WERI-Rb-1 (cell line): ENCODE measurements around the gene TFDP2.
A peak's percentile ranks its signal among the peaks of the same experiment; 100 is the strongest.
"Not testable (repeated sequence)": the region's sequence is repeated elsewhere in the genome, so short reads cannot be mapped to it uniquely, and the experiment has no call there.

Source experiments
- DNase-seq: peaks from one replicate; pipeline ENCODE4 v3.0.0-alpha.2; 2020
- H3K27ac ChIP-seq: fragments of 250-450 bp; sonication (Bioruptor Pico); 2 replicates; pipeline ENCODE4 v1.5.1; 2020; ENCODE audit warnings: mild to moderate bottlenecking, moderate library complexity
- H3K27me3 ChIP-seq: fragments of 250-450 bp; sonication (Bioruptor Pico); 2 replicates; pipeline ENCODE4 v1.5.1; 2021; ENCODE audit warnings: mild to moderate bottlenecking, low read depth, moderate library complexity; ENCODE audit not compliant: insufficient read depth, severe bottlenecking
- H3K36me3 ChIP-seq: fragments of 250-450 bp; sonication (Bioruptor Pico); 2 replicates; pipeline ENCODE4 v1.5.1; 2020; ENCODE audit warnings: mild to moderate bottlenecking, moderate library complexity
- H3K4me3 ChIP-seq: 2 replicates; pipeline ENCODE4 v1.5.1; 2011; ENCODE audit warnings: low read depth, mild to moderate bottlenecking, control low read depth, low read length
- H3K9me3 ChIP-seq: fragments of 250-450 bp; sonication (Bioruptor Pico); 2 replicates; pipeline ENCODE4 v1.5.1; 2021; ENCODE audit warnings: mild to moderate bottlenecking, moderate library complexity; ENCODE audit not compliant: severe bottlenecking
- CTCF ChIP-seq: IDR thresholded peaks from 2 replicates; pipeline ENCODE4 v1.5.1; 2011; ENCODE audit warnings: low read depth, mild to moderate bottlenecking, control low read depth, inconsistent platforms, low read length

Gene TFDP2

DNA sequence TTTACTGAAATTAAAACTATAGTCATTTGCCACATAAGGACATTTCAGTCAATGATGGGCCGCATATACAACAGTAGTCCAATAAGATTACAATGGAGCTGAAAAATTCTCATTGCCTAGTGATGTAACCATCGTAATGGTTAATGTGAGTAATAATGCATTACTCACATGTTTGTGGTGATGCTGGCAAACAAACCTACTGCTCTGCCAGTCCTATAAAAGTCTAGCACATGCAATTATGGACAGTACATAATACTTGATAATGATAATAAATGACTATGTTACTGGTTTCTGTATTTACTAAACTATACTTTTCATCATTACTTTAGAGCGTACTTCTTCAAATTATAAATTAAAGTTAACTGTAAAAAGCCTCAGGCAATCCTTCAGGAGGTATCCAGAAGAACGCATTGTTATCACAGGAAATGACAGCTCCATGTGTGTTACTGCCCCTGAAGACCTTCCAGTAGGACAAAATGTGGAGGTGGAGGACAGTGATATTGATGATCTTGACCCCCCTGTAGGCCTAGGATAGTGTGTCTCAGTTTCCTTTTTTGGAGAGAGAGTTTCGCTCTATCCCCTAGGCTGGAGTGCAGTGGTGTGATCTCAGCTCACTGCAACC lies 170.2 kb downstream of the TFDP2 start:
- TF ChIP-seq CTCF = no peak
- Histone ChIP-seq H3K27ac (no peak overlapping the region), H3K9me3 (no peaks in the 10 kb centered on the region), H3K4me3 (no peak overlapping the region), H3K36me3 (no peaks in the 10 kb centered on the region), H3K27me3 (no peaks in the 10 kb centered on the region)
- DNase-seq = no peak

GRCh38 chr3:141974777-141975176 lies 174.6 kb downstream of the TFDP2 start:
- not testable (repeated sequence) for H3K36me3 ChIP-seq, H3K9me3 ChIP-seq, H3K4me3 ChIP-seq, H3K27ac ChIP-seq, DNase-seq, H3K27me3 ChIP-seq

DNA sequence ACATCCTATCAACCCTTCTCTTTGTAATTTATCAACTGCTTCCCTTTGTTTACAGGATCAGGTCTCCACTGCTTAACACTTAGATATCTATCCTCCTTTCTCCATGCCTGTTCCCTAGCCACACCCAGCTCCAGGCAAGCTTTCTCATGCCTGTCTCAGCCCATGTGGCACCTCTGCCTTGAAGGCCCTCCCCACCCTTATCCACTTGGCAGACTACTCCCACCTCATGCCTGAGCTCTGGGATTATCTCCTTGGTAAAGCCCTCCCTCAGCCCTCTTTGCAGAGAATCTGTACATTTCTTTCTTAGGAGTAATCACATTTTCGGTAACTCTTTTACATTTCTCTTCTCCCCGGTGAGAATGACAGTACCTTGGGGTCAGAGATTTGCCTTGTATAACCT lies 176.9 kb downstream of the TFDP2 start:
- TF ChIP-seq CTCF = no peak
- Histone ChIP-seq H3K9me3 (no peaks in the 10 kb centered on the region), H3K27ac (no peak overlapping the region), H3K36me3 (0 out of 2 replicates have a peak, but pooled peaks cover 3% of the 10 kb centered on the region), H3K4me3 (no peak overlapping the region), H3K27me3 (no peaks in the 10 kb centered on the region)
- peak; percentile 49 for DNase-seq

GRCh38 chr3:141971571-141971970 lies 177.8 kb downstream of the TFDP2 start:
- 0 out of 2 replicates have a peak, but pooled peaks cover 3% of the 10 kb centered on the region for H3K36me3 ChIP-seq
- no peak overlapping the region for H3K27ac ChIP-seq
- no peak for TF ChIP-seq CTCF
- no peak overlapping the region for H3K4me3 ChIP-seq
- H3K9me3 ChIP-seq = no peaks in the 10 kb centered on the region
- no peaks in the 10 kb centered on the region for H3K27me3 ChIP-seq
- no peak for DNase-seq

DNA sequence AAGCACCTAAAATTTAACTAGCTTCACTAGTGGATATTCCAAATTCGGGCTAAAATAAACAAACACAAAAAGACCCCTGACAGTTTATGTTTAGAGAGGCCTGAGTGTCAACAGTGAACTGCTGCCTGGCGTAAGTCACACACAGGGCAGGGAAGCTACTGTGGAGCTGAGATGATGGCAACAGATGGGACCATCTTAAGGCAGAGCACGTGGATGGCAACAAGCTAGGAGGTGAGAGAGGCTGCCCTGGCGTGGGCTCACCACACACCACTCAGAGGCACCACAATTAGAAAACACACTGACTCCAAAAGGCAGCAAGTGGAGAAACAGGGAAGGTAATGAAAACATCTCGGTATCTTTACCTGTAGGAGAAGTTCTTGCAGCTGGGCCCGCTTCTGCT lies 179.6 kb downstream of the TFDP2 start:
- no peak for TF ChIP-seq CTCF
- H3K9me3 ChIP-seq = no peaks in the 10 kb centered on the region
- no peak for DNase-seq
- no peaks in the 10 kb centered on the region for H3K27me3 ChIP-seq
- no peak overlapping the region for H3K27ac ChIP-seq
- no peak overlapping the region for H3K4me3 ChIP-seq
- H3K36me3 ChIP-seq = 0 out of 2 replicates have a peak, but pooled peaks cover 3% of the 10 kb centered on the region

- Histone ChIP-seq H3K9me3 (no peaks in the 10 kb centered on the region), H3K4me3 (no peak overlapping the region), H3K27ac (no peak overlapping the region), H3K27me3 (no peaks in the 10 kb centered on the region), H3K36me3 (peaks cover 14% of the 10 kb centered on the region)
- no peak for DNase-seq
- no peak for TF ChIP-seq CTCF
Observed at GRCh38 chr3:141965471-141965870, 183.9 kb downstream of the TFDP2 start.
